Measurements from ENCODE around the gene LRRIQ3. TPM values are rescaled to one million over a fixed set of nuclear protein-coding genes. Genes with fewer than 3 reads are reported as not detected.
A peak's percentile ranks its signal among the peaks of the same experiment; 100 is the strongest.

LRRIQ3 gene
- total and polyA plus RNA-seq, 2 of the 13 experiments (the other 11 are each of a cell fraction or from before 2014, with no cell fraction given) = 1.1 to 1.3 TPM

- BruUV-seq (replicated peaks) = no TSS peak
- H3K9ac ChIP-seq (ENCODE audit: insufficient read depth, low read depth, low read length) = no peak overlapping the region
- H3K4me1 ChIP-seq (ENCODE audit: insufficient read depth, low read length) = no peaks in the 10 kb centered on the region
- WGBS (ENCODE audit: low lambda C conversion rate) = 17% methylated on average over 1 of the region's 1 CpG
- CTCF ChIA-PET (ENCODE audit: low intra/inter-chr PET ratio, low total read pairs) = no interaction called here
- ATAC-seq (no peak), FAIRE-seq (no peak), DNase-seq (ENCODE audit: low spot score) (no peak)
- H3K4me3 ChIP-seq (replicated peaks in 1 of 3; ENCODE audit: insufficient read depth in 1 of 3, low read depth in 2 of 3, low read length in 3 of 3) = no peak overlapping the region
- H3K79me2 ChIP-seq (ENCODE audit: insufficient read depth, low read length) = no peaks in the 10 kb centered on the region
- H3K27me3 ChIP-seq (ENCODE audit: control insufficient read depth in 1 of 2, insufficient read depth in 2 of 2, low read length in 2 of 2) = no peaks in the 10 kb centered on the region
- intact Hi-C loops (cut with micrococcal nuclease; ENCODE audit: unreplicated experiment) = no loop called here
- no peak overlapping the region for H3K4me2 ChIP-seq (ENCODE audit: low read depth, low read length)
- POLR2A ChIA-PET = no interaction called here
- TF ChIP-seq, protein P1, sequence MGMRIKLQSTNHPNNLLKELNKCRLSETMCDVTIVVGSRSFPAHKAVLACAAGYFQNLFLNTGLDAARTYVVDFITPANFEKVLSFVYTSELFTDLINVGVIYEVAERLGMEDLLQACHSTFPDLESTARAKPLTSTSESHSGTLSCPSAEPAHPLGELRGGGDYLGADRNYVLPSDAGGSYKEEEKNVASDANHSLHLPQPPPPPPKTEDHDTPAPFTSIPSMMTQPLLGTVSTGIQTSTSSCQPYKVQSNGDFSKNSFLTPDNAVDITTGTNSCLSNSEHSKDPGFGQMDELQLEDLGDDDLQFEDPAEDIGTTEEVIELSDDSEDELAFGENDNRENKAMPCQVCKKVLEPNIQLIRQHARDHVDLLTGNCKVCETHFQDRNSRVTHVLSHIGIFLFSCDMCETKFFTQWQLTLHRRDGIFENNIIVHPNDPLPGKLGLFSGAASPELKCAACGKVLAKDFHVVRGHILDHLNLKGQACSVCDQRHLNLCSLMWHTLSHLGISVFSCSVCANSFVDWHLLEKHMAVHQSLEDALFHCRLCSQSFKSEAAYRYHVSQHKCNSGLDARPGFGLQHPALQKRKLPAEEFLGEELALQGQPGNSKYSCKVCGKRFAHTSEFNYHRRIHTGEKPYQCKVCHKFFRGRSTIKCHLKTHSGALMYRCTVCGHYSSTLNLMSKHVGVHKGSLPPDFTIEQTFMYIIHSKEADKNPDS (CRISPR knock-in tag; IDR thresholded peaks at IDR 0.05) = no peak
- TF ChIP-seq ZMYM3 (CRISPR knock-in tag; IDR thresholded peaks at IDR 0.05) = no peak
- TF ChIP-seq, protein P2, sequence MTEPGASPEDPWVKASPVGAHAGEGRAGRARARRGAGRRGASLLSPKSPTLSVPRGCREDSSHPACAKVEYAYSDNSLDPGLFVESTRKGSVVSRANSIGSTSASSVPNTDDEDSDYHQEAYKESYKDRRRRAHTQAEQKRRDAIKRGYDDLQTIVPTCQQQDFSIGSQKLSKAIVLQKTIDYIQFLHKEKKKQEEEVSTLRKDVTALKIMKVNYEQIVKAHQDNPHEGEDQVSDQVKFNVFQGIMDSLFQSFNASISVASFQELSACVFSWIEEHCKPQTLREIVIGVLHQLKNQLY (CRISPR knock-in tag; IDR thresholded peaks at IDR 0.05) = no peak
- TF ChIP-seq ZFP37 (CRISPR knock-in tag; IDR thresholded peaks at IDR 0.05; ENCODE audit: borderline replicate concordance) = no peak
- TF ChIP-seq ZNF18 (CRISPR knock-in tag; IDR thresholded peaks at IDR 0.05; ENCODE audit: insufficient replicate concordance) = no peak
- TF ChIP-seq BATF2 (CRISPR knock-in tag; IDR thresholded peaks at IDR 0.05) = no peak
- no peak for TF ChIP-seq ZNF17 (CRISPR knock-in tag; IDR thresholded peaks at IDR 0.05)
- TF ChIP-seq ZNF232 (CRISPR knock-in tag; IDR thresholded peaks at IDR 0.05; ENCODE audit: borderline replicate concordance) = no peak
- no peak for TF ChIP-seq IRF1 (CRISPR knock-in tag; IDR thresholded peaks at IDR 0.05; ENCODE audit: low read depth)
- TF ChIP-seq ZNF431 (CRISPR knock-in tag; IDR thresholded peaks at IDR 0.05; ENCODE audit: borderline replicate concordance, low read depth) = no peak
- TF ChIP-seq ZNF530 (CRISPR knock-in tag; IDR thresholded peaks at IDR 0.05; ENCODE audit: low read depth) = no peak
- no peak for TF ChIP-seq CBX2 (IDR thresholded peaks at IDR 0.05; ENCODE audit: low read depth, low read length)
- TF ChIP-seq CBX2 (CRISPR knock-in tag; IDR thresholded peaks at IDR 0.05; ENCODE audit: low read depth) = no peak
- no peak overlapping the region for H3K27ac ChIP-seq (ENCODE audit: extremely low read length, insufficient read depth, low read length)
- no peaks in the 10 kb centered on the region for H4K20me1 ChIP-seq (ENCODE audit: insufficient read depth, low read length)
- no peaks in the 10 kb centered on the region for H3K36me3 ChIP-seq (replicated peaks in 1 of 2; ENCODE audit: control insufficient read depth in 1 of 2, insufficient read depth in 2 of 2, low read length in 2 of 2)
- no peaks in the 10 kb centered on the region for H3K9me3 ChIP-seq (ENCODE audit: low read length)
- peak overlapping the region; percentile 27 for H2AFZ ChIP-seq (ENCODE audit: low read length)
- in situ Hi-C loops (cut with HindIII; ENCODE audit: extremely low pct_ligation_motif_present, low pct_unique_long_range_greater_than_20kb) = no loop called here
Observed at GRCh38 chr1:74012583-74012982, 185.4 kb downstream of the LRRIQ3 start.
